GM12878 (cell line): ENCODE data around the gene INA. TPM values are rescaled to one million over a fixed set of nuclear protein-coding genes. Genes with fewer than 3 reads are reported as not detected.

Experiments used
- ATAC-seq: fragments of 200-7000 bp; cut with Tn5 transposase; 3 replicates; pipeline ENCODE4 v1.9.1; 2020; ENCODE audit warnings: mild to moderate bottlenecking, moderate library complexity
- BruUV-seq: library from RNA; stranded (reverse); fragments of 400-500 nt; replicated peaks from 2 replicates; lab custom pipeline; 2021; lab: Mats Ljungman, UMichigan
- CTCF ChIA-PET: fragments of 300-600 bp; sonication (Branson Sonifier 250); formaldehyde crosslinking; extraction: SDS; loops from one replicate; lab custom pipeline; 2021; ENCODE audit warnings: inconsistent platforms; lab: Yijun Ruan, JAX
- POLR2A ChIA-PET: fragments of 350-600 bp; formaldehyde crosslinking; extraction: SDS; loops from one replicate; lab custom pipeline; 2021; ENCODE audit warnings: inconsistent platforms; lab: Charles Lee
- RAD21 ChIA-PET: fragments of 300-600 bp; sonication (Branson Sonifier 250); formaldehyde crosslinking; loops from one replicate; lab custom pipeline; 2023; ENCODE audit warnings: antibody characterized with exemption; ENCODE audit not compliant: unreplicated experiment; lab: Charles Lee
- SMC1A ChIA-PET: fragments of 300-600 bp; sonication (Branson Sonifier 250); formaldehyde crosslinking; loops from one replicate; lab custom pipeline; 2023; ENCODE audit not compliant: unreplicated experiment, uncharacterized antibody; lab: Charles Lee
- DNase-seq: peaks from one replicate; pipeline ENCODE4 v3.0.0-alpha.2; 2011; ENCODE audit warnings: low read depth, low spot score
- FAIRE-seq: peaks from 3 replicates; lab custom pipeline; 2011; peaks lifted over from hg19 to GRCh38; lab: Jason Lieb, UNC
- H2AFZ ChIP-seq: 2 replicates; pipeline ENCODE4 v1.6.0; 2011; ENCODE audit warnings: low read depth, low read length, control low read depth; ENCODE audit not compliant: control insufficient read depth
- H3K27ac ChIP-seq: 2 replicates; pipeline ENCODE4 v1.5.1; 2011; ENCODE audit warnings: control low read depth; ENCODE audit not compliant: control insufficient read depth, insufficient read depth
- H3K27me3 ChIP-seq, 2 experiments: replicated peaks in 1 of 2; 2 replicates each; pipeline versions ENCODE4 v1.6.0 to v1.6.1; 2011; ENCODE audit warnings: low read length in 1 of 2; ENCODE audit not compliant: control insufficient read depth in 2 of 2, insufficient read depth in 2 of 2
- H3K36me3 ChIP-seq, 2 experiments: 2 replicates each; pipeline ENCODE4 v1.5.1; 2011; ENCODE audit warnings: low read length in 1 of 2; ENCODE audit not compliant: control insufficient read depth in 2 of 2, insufficient read depth in 2 of 2
- H3K4me1 ChIP-seq: 2 replicates; pipeline ENCODE4 v1.6.1; 2011; ENCODE audit warnings: mild to moderate bottlenecking, low read length, moderate library complexity, mixed read lengths; ENCODE audit not compliant: control insufficient read depth, insufficient read depth
- H3K4me2 ChIP-seq: 2 replicates; pipeline ENCODE4 v1.6.0; 2011; ENCODE audit warnings: control low read depth; ENCODE audit not compliant: control insufficient read depth, insufficient read depth
- H3K4me3 ChIP-seq: fragments of 200-600 bp; sonication (generic); 2 replicates; pipeline ENCODE4 v1.5.1; 2016
- H3K79me2 ChIP-seq: 2 replicates; pipeline ENCODE4 v1.6.0; 2011; ENCODE audit warnings: low read length; ENCODE audit not compliant: control insufficient read depth, insufficient read depth
- H3K9ac ChIP-seq: 2 replicates; pipeline ENCODE4 v1.8.0; 2011; ENCODE audit warnings: low read length, control low read depth, mixed read lengths; ENCODE audit not compliant: control insufficient read depth, insufficient read depth
- H3K9me3 ChIP-seq: replicated peaks from 3 replicates; pipeline ENCODE4 v1.5.1; 2011; ENCODE audit warnings: mild to moderate bottlenecking, low read length; ENCODE audit not compliant: control insufficient read depth, insufficient read depth
- H4K20me1 ChIP-seq: 2 replicates; pipeline ENCODE4 v1.6.0; 2011; ENCODE audit not compliant: control insufficient read depth, insufficient read depth
- BACH1 ChIP-seq: fragments of 450-650 bp; IDR thresholded peaks from 2 replicates; pipeline ENCODE4 v1.6.1; 2017; ENCODE audit warnings: mild to moderate bottlenecking, borderline replicate concordance
- BMI1 ChIP-seq: fragments of 450-650 bp; IDR thresholded peaks from 2 replicates; pipeline ENCODE4 v1.6.1; 2016; ENCODE audit warnings: mild to moderate bottlenecking, moderate library complexity, borderline replicate concordance
- FOXK2 ChIP-seq: fragments of 450-650 bp; IDR thresholded peaks from 2 replicates; pipeline ENCODE4 v1.6.1; 2017; ENCODE audit warnings: mild to moderate bottlenecking, moderate library complexity
- HDAC6 ChIP-seq: fragments of 200-600 bp; sonication (generic); IDR thresholded peaks from one replicate; pipeline ENCODE4 v1.8.0; 2017; ENCODE audit warnings: antibody characterized with exemption; ENCODE audit not compliant: unreplicated experiment
- MAX ChIP-seq: IDR thresholded peaks from 2 replicates; pipeline ENCODE4 v1.6.1; 2012; ENCODE audit warnings: low read depth, low read length, improper control_type of control experiment
- POLR2A ChIP-seq: IDR thresholded peaks from 2 replicates; pipeline ENCODE4 v1.6.1; 2011; ENCODE audit warnings: low read depth, mild to moderate bottlenecking, low read length
- SMAD5 ChIP-seq: IDR thresholded peaks from 2 replicates; pipeline ENCODE4 v1.6.1; 2016; ENCODE audit warnings: antibody characterized with exemption, low read depth
- SUZ12 ChIP-seq: fragments of 200-600 bp; sonication (generic); IDR thresholded peaks from one replicate; pipeline ENCODE4 v1.6.1; 2018; ENCODE audit warnings: antibody characterized with exemption, mild to moderate bottlenecking; ENCODE audit not compliant: unreplicated experiment
- WGBS: methylation state at CpG from one replicate; pipeline ENCODE4 v1.1.6; 2016; ENCODE audit warnings: low lambda C conversion rate; ENCODE audit not compliant: insufficient replicate concordance, insufficient coverage; ENCODE audit errors: missing lambda C conversion rate; 5-methylcytosine and 5-hydroxymethylcytosine counted together
- in situ Hi-C: fragments of 300-500 bp; cut with MboI; formaldehyde crosslinking; loops from 9 replicates; pipeline ENCODE4 v1.14.3; 2018; ENCODE audit warnings: mixed read lengths
- intact Hi-C: fragments of 100-400 bp; cut with micrococcal nuclease; formaldehyde crosslinking; loops from one replicate; pipeline ENCODE4 v1.14.2; 2022; ENCODE audit not compliant: unreplicated experiment
- polyA plus RNA-seq, 11 experiments: library from polyadenylated mRNA; depleted of rRNA in 4 of 11; unstranded in 6 of 11; stranded (reverse) in 5 of 11; fragments of >200 nt; fragmentation: Nextera tagmentation in 4 of 11; fragmentation: Illumina TruSeq in 1 of 11; extraction: Ambion mirVana in 4 of 11; extraction: Trizol in 1 of 11; gene quantifications; 1 replicate in 1 of 11; 2 replicates in 10 of 11; pipeline versions ENCODE4 v1.2.1 to v1.2.3, GENCODE V29; 2011 to 2016; ENCODE audit warnings: inconsistent platforms in 2 of 11, missing spikeins in 2 of 11, low read depth in 1 of 11
- total RNA-seq, 4 experiments: library from RNA; depleted of rRNA in 3 of 4; stranded (reverse); fragments of >200 nt in 3 of 4; fragmentation: Illumina TruSeq in 1 of 4; extraction: Trizol in 1 of 4; gene quantifications; 2 replicates each; pipeline versions ENCODE4 v1.2.1 to v1.2.3, GENCODE V29; 2013 to 2021
- TF ChIP-seq, protein P1 (sequence below): fragments of 450-650 bp; formaldehyde crosslinking; IDR thresholded peaks from 2 replicates; pipeline ENCODE4 v1.4.0; 2020; ENCODE audit warnings: mild to moderate bottlenecking, moderate library complexity
- TF ChIP-seq, protein P2 (sequence below): fragments of 450-650 bp; IDR thresholded peaks from 2 replicates; pipeline ENCODE4 v1.6.1; 2014; ENCODE audit warnings: mild to moderate bottlenecking

Gene INA
- total and polyA plus RNA-seq, 10 of the 15 experiments (the other 5 are each of a cell fraction or from before 2014, with no cell fraction given): 0.14 to 0.23 TPM; not detected in 8

DNA sequence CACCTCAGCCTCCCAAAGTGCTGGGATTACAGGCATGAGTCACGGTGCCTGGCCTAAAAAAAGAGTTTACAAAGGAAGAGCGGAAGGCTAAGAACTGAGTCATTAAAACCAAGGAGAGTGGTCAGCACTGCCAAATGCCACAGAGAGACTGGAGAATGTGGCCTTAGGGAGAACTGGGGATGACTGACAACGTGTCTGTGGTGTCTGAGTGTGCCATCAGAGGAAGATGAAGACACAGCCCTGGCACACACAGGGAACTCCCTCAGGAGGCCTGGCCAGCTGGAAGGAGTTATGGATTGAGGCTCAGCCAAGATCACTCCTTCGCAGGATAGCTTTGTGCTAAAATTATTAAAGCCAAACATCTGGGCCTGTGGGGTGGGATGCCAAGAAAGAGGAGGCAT is 3.9 kb upstream of the INA start:
- no peak overlapping the region for H3K4me3 ChIP-seq
- no peak overlapping the region for H3K9ac ChIP-seq
- H3K9me3 ChIP-seq: no peaks in the 10 kb centered on the region; the same call in 2 of the 3 replicates
- SMC1A ChIA-PET: no interaction called here
- no peak overlapping the region for H3K27ac ChIP-seq
- BruUV-seq: no TSS peak
- TF ChIP-seq FOXK2 (no peak), HDAC6 (no peak), SMAD5 (no peak), BACH1 (no peak), POLR2A (no peak), BMI1 (no peak), SUZ12 (no peak), MAX (no peak)
- TF ChIP-seq, protein P1, sequence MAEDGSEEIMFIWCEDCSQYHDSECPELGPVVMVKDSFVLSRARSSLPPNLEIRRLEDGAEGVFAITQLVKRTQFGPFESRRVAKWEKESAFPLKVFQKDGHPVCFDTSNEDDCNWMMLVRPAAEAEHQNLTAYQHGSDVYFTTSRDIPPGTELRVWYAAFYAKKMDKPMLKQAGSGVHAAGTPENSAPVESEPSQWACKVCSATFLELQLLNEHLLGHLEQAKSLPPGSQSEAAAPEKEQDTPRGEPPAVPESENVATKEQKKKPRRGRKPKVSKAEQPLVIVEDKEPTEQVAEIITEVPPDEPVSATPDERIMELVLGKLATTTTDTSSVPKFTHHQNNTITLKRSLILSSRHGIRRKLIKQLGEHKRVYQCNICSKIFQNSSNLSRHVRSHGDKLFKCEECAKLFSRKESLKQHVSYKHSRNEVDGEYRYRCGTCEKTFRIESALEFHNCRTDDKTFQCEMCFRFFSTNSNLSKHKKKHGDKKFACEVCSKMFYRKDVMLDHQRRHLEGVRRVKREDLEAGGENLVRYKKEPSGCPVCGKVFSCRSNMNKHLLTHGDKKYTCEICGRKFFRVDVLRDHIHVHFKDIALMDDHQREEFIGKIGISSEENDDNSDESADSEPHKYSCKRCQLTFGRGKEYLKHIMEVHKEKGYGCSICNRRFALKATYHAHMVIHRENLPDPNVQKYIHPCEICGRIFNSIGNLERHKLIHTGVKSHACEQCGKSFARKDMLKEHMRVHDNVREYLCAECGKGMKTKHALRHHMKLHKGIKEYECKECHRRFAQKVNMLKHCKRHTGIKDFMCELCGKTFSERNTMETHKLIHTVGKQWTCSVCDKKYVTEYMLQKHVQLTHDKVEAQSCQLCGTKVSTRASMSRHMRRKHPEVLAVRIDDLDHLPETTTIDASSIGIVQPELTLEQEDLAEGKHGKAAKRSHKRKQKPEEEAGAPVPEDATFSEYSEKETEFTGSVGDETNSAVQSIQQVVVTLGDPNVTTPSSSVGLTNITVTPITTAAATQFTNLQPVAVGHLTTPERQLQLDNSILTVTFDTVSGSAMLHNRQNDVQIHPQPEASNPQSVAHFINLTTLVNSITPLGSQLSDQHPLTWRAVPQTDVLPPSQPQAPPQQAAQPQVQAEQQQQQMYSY: no peak
- TF ChIP-seq, protein P2, sequence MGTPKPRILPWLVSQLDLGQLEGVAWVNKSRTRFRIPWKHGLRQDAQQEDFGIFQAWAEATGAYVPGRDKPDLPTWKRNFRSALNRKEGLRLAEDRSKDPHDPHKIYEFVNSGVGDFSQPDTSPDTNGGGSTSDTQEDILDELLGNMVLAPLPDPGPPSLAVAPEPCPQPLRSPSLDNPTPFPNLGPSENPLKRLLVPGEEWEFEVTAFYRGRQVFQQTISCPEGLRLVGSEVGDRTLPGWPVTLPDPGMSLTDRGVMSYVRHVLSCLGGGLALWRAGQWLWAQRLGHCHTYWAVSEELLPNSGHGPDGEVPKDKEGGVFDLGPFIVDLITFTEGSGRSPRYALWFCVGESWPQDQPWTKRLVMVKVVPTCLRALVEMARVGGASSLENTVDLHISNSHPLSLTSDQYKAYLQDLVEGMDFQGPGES: no peak
- TF ChIP-seq, all 136 proteins: peak for 0
- ChIA-PET POLR2A (no interaction called here), CTCF (interaction anchor here (1.2 kb wide), 1 partner anchor 213 kb away, joined by 5 read pairs; no protein-coding TSS in a partner anchor), RAD21 (interaction anchor here (0.5 kb wide), 1 partner anchor 23 kb away, joined by 3 read pairs; no protein-coding TSS in a partner anchor)
- in situ Hi-C loops (no loop called here), intact Hi-C loops (no loop called here)
- Histone ChIP-seq H4K20me1 (no peaks in the 10 kb centered on the region), H3K36me3 (no peaks in the 10 kb centered on the region), H3K4me1 (no peaks in the 10 kb centered on the region; the same call in 1 of the 2 replicates), H2AFZ (no peak overlapping the region), H3K27me3 (peaks cover 0 to 4% of the 10 kb centered on the region in 2 experiments; a peak in 3 of 4 replicates), H3K79me2 (no peaks in the 10 kb centered on the region), H3K4me2 (no peak overlapping the region)
- DNase-seq (no peak), FAIRE-seq (no peak), ATAC-seq (no peak)
- WGBS: 46% methylated on average over 4 of the region's 4 CpGs
